ENCODE results near the gene NFIB.

DNA sequence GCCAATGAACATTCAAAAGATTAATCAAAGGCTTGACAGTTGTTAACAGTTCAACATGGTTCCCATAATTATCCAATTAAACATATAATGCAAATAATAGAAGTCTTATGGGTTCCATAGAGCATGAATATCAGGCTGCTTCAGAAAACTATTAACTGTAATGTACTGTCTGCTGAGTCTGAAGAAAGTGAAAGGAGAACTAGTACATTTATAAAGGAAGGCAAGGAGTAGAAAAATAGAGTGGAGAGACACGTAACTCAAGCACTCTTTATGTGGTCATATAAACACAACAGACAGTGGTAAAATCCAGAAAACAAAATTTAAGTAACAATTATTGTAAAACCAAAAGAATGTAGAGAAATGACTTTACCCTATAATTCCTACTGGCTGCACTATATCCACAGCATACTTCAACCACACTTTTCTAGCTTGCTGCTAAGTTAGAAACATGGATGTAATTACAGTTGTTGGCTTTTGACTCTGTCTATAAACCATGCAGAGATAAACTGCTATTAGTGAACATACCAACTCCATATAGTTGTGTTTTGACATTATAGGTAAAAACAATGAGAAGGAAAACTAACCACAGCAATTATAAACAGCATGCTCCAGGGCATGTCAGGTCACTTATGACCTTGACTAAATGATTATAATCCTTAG, 32.7 kb downstream of the NFIB start:
- TF ChIP-seq, protein P1, sequence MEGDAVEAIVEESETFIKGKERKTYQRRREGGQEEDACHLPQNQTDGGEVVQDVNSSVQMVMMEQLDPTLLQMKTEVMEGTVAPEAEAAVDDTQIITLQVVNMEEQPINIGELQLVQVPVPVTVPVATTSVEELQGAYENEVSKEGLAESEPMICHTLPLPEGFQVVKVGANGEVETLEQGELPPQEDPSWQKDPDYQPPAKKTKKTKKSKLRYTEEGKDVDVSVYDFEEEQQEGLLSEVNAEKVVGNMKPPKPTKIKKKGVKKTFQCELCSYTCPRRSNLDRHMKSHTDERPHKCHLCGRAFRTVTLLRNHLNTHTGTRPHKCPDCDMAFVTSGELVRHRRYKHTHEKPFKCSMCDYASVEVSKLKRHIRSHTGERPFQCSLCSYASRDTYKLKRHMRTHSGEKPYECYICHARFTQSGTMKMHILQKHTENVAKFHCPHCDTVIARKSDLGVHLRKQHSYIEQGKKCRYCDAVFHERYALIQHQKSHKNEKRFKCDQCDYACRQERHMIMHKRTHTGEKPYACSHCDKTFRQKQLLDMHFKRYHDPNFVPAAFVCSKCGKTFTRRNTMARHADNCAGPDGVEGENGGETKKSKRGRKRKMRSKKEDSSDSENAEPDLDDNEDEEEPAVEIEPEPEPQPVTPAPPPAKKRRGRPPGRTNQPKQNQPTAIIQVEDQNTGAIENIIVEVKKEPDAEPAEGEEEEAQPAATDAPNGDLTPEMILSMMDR (conservative IDR thresholded peaks at IDR 0.05; ENCODE audit: low read length) = no peak
- TF ChIP-seq EZH2phosphoT487 (IDR thresholded peaks at IDR 0.05; ENCODE audit: borderline replicate concordance) = no peak
